Fibroblast of upper back skin (primary cell): ENCODE measurements around the gene MINDY4.

Source experiments
- DNase-seq: peaks from one replicate; pipeline ENCODE4 v3.0.0-alpha.2; 2013

MINDY4 gene

GRCh38 chr7:30905078-30906012 lies 134.1 kb downstream of the MINDY4 start:
- no peak for DNase-seq

- DNase-seq: no peak
These were observed 134.8 kb downstream of the MINDY4 start for GRCh38 chr7:30906014-30906413.

GRCh38 chr7:30906515-30907240 lies 135.5 kb downstream of the MINDY4 start:
- peak; percentile 72 for DNase-seq

GRCh38 chr7:30907527-30908267 lies 136.5 kb downstream of the MINDY4 start:
- no peak for DNase-seq

- DNase-seq: no peak
These were observed 137.5 kb downstream of the MINDY4 start for GRCh38 chr7:30908681-30909080.

GRCh38 chr7:30909431-30909830 lies 138.2 kb downstream of the MINDY4 start:
- no peak for DNase-seq

- no peak for DNase-seq
These were observed 139.3 kb downstream of the MINDY4 start for GRCh38 chr7:30910411-30911073.

- no peak for DNase-seq
These were observed 139.9 kb downstream of the MINDY4 start for GRCh38 chr7:30911133-30911532.

- peak; percentile 87 for DNase-seq
These were observed 140.3 kb downstream of the MINDY4 start, which contains the start of gene AQP1 for GRCh38 chr7:30911561-30911969. TSS of gene AQP1 (plus strand) at chr7:30911853. CDS start at chr7:30911910, 57 bp downstream.

- no peak for DNase-seq
These were observed 141.0 kb downstream of the MINDY4 start for GRCh38 chr7:30912021-30912730.

GRCh38 chr7:30912731-30912985 lies 141.4 kb downstream of the MINDY4 start:
- DNase-seq: no peak

GRCh38 chr7:30912986-30913811 lies 142.0 kb downstream of the MINDY4 start:
- no peak for DNase-seq

GRCh38 chr7:30913821-30914515 lies 142.8 kb downstream of the MINDY4 start:
- DNase-seq: no peak

GRCh38 chr7:30914596-30914995 lies 143.4 kb downstream of the MINDY4 start:
- peak; percentile 55 for DNase-seq

- DNase-seq: no peak
These were observed 143.9 kb downstream of the MINDY4 start for GRCh38 chr7:30915005-30915601.

GRCh38 chr7:30915751-30916150 lies 144.5 kb downstream of the MINDY4 start:
- DNase-seq: no peak

- DNase-seq: no peak
These were observed 145.0 kb downstream of the MINDY4 start for GRCh38 chr7:30916255-30916654.

- DNase-seq: no peak
These were observed 145.6 kb downstream of the MINDY4 start for GRCh38 chr7:30916767-30917166.

- DNase-seq: no peak
These were observed 146.1 kb downstream of the MINDY4 start for GRCh38 chr7:30917216-30917893.

GRCh38 chr7:30918676-30919075 lies 147.5 kb downstream of the MINDY4 start:
- no peak for DNase-seq
